ENCODE results near the gene TAOK2. TPM values are rescaled to one million over a fixed set of nuclear protein-coding genes. Genes with fewer than 3 reads are reported as not detected.
"Not testable (repeated sequence)": the region's sequence is repeated elsewhere in the genome, so short reads cannot be mapped to it uniquely, and the experiment has no call there.

TAOK2 gene
- polyA plus RNA-seq, 4 donors: 33.2 to 59.3 (median 39.4) TPM

- no peak for DNase-seq (ENCODE audit: low read depth in 4 of 4, low spot score in 3 of 4)
These were observed 43.0 kb downstream of the TAOK2 start for GRCh38 chr16:30016555-30017276.

- DNase-seq (ENCODE audit: low read depth in 4 of 4, low spot score in 3 of 4): no peak
These were observed 43.6 kb downstream of the TAOK2 start for GRCh38 chr16:30017277-30017656.

DNA sequence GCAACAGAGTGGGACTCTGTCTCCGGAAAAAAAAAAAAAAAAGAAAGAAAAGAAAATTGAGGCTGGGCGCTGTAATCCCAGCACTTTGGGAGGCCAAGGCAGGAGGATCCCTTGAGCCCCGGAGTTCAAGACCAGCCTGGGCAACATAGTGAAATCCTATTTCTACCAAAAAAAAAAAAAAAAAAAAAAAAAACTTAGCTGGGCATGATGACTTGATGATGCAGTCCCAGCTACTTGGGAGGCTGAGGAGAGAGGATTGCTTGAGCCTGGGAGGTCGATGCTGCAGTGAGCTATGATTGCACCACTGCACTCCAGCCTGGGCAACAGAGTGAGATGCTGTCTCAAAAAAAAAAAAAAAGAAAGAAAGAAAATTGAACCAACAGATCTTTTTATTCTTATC is 44.3 kb downstream of the TAOK2 start:
- DNase-seq (ENCODE audit: low read depth in 4 of 4, low spot score in 3 of 4): not testable (repeated sequence)

GRCh38 chr16:30018731-30019158 is 45.1 kb downstream of the TAOK2 start:
- no peak for DNase-seq (ENCODE audit: low read depth in 4 of 4, low spot score in 3 of 4)

DNA sequence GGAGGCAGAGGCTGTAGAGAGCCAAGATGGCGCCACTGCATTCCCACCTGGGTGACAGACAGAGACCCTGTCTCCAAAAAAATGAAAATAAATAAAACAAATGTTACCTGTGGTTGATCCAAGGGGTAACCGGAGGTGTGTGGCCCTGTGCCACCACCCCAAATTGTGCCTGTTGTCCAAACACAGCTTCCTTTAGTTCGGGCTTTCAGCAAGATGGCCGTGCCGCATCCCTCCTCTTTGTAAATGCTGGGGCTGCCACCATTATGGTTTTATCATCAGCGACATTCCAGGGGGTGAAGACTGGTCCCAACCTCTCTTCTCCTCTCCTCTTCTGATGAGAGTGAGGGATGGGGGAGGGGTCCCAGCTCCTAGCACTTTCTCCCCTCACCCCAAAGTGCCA is 49.2 kb downstream of the TAOK2 start, which contains the start of gene C16orf92:
Gene C16orf92 (plus strand): TSS at position 312 of the 400 bp plus-strand sequence. CDS start 143 bp downstream, outside the sequence.
- DNase-seq (ENCODE audit: low read depth in 4 of 4, low spot score in 3 of 4): no peak

GRCh38 chr16:30023586-30023985 is 49.9 kb downstream of the TAOK2 start:
- DNase-seq (ENCODE audit: low read depth in 4 of 4, low spot score in 3 of 4): no peak

DNA sequence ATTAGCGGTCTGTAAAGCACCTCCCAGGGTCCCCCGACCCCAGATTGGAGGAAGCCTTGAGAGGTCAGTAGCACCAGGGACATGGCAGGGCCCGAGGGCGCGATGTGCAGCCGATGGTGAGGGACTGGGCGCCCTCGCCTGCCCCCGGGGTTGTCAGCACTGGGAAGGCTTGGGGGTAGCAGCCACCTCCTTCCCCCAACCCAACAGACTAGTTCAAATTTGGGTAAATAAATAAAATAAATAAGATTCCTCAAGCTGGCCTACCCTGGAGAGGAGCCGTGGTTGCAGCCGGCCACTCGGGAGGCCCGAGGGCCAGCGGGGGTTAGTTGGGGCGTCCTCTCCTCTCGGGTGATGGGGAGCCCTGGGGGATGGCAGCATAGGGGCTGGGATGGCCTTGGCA is 50.8 kb downstream of the TAOK2 start:
- DNase-seq (ENCODE audit: low read depth in 4 of 4, low spot score in 3 of 4): no peak

DNA sequence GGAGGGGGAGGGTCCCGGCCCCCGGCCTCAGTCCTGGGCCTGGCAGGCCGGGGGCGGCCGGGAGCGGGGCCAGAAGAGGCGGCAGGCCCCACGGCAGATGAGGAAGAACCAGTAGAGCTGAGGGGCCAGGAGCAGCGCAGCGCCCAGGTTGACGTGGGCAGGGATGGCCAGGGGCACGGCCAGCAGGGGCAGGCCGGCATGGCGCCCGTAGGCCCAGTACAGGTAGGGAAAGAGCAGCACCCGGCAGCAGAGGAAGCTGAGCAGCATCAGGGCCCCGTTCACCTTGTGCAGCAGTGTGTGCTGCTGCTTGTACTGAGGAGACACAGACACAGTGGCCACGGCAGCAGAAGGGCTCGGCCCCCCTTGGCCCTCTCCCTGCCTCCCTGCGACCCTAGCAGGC is 51.5 kb downstream of the TAOK2 start:
- no peak for DNase-seq (ENCODE audit: low read depth in 4 of 4, low spot score in 3 of 4)

- no peak for DNase-seq (ENCODE audit: low read depth in 4 of 4, low spot score in 3 of 4)
These were observed 51.9 kb downstream of the TAOK2 start for GRCh38 chr16:30025574-30025973.

GRCh38 chr16:30026449-30026848 is 52.8 kb downstream of the TAOK2 start:
- DNase-seq (ENCODE audit: low read depth in 4 of 4, low spot score in 3 of 4): no peak

DNA sequence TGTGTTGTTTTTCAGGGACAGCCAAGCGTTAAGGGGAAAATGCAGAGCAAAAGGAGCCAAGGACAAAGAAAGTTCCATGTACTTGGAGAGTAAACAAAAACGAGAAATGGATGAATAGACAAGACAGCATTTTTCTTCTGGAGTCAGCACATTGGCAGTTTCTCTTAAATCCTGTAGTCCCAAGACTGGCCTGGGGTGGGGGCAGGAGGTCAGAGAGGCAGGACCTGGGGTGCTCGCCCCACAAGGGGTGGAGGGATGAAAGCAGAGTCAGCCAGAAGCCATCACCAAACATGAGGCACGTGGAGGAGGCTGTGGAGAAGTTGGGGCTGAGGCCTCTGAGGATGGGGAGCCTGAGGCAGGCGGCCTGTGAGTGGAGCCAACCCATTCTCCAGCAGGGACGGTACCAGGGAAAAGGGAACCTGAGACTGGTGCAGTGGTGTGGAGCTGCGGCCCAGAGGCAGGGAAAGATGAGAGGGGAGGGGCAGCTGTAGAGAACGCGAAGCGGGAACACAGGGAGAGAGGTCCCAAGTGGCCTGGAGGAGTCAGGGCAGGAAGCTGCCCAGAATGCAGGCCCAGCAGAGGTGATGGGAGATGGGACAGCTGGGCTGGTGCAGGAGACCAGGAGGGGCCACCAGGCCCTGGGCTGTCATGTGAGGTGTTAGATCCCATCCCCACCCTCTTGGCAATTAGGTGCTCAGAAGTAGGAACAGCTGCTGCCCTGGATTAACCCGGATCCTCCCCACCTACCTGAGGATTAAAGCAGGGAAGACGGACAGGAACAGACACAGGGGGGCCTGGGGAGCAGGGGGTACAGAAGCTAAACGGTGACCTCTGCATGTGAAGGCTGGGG is 54.1 kb downstream of the TAOK2 start:
- no peak for DNase-seq (ENCODE audit: low read depth in 4 of 4, low spot score in 3 of 4)

GRCh38 chr16:30028438-30029076 is 54.9 kb downstream of the TAOK2 start:
- no peak for DNase-seq (ENCODE audit: low read depth in 4 of 4, low spot score in 3 of 4)

- DNase-seq (ENCODE audit: low read depth in 4 of 4, low spot score in 3 of 4): no peak
These were observed 56.5 kb downstream of the TAOK2 start for GRCh38 chr16:30030011-30030685.

DNA sequence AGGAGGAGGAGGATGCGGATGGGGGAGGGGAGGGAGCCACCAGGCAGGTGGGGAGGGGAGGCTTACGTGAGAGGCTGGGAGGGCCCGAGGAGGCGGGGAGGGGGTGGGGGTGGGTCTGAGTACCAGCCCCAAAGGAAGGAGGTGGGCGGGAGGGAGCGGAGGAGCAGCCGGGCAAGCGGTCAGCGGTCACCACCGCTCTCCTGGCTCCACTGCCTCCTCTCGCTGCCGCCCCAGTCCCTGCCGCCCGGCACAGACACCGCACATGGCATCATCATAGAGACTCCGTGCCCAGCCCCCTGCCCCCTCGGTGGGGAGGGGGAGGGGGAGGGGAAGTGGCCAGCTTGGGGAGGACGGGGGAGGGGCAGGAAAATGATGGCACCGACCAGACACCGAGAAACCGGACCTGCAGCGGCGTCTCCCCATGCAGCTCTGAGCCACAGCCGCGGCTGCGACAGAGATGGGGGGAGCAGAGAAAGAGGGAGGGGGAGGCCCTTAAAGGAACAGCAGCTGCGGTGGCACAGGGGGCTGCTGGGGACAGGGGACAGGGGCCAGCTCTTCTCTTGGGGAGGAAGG is 57.3 kb downstream of the TAOK2 start, which contains the start of gene TLCD3B:
Gene TLCD3B (minus strand): TSS at position 431 of the 573 bp plus-strand sequence. CDS start 744 bp downstream, outside the sequence.
- no peak for DNase-seq (ENCODE audit: low read depth in 4 of 4, low spot score in 3 of 4)

DNA sequence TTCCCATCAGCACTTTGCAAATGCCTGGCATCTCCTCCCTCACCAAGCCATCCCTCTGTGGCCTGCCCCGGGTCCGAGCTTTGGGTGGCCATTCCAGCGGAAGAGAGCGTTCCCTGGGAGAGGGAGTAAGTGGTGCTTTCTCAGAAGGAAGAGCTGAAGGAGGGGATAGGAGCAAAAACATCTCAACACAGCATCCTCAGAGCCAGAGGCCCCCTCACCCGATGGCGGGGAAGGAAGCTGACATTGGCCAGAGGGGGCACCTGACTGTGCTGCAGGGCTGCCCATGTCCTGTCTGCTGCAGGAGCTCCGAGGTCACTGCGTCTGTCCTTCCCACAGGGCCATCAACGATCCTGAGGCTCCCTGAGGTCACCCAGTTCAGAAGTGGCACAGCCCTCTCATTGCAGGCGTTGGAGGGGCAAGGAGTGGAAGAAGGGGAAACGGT is 57.8 kb downstream of the TAOK2 start:
- no peak for DNase-seq (ENCODE audit: low read depth in 4 of 4, low spot score in 3 of 4)

DNA sequence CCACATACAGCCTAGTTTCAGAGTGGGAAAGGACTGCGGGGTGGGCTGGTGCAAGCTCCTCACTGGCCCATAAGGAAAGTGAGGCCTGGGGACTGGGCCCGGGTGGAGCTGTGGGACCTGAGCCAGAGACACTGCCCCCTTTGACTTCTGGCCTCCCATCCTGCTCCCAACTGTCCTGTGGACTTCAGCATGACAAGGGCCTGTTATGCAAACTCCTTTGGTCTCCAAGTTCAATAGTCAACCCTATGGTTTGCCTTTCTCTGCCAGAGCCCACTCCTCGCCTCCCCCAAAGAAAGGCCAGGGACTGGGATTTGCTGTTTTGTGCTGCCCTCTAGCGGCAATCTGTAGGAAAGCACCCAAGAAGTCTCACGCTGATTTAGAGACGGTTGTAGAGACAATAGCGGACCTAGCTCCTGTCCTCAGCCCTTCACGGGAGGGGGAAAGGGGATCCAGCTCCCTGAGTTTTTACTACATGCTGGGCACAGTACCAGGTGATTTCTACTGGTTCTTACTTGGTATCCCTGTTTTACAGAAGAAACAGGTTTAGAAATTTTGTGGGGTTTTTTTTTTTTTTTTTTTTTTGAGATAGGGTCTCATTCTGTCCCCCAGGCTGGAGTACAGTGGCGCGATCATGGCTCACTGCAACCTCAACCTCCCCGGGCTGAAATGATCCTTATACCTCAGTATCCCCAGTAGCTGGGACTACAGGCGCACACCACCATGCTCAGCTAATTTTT is 58.6 kb downstream of the TAOK2 start:
- DNase-seq (ENCODE audit: low read depth in 4 of 4, low spot score in 3 of 4): peak in 3 of 4 donors; percentile 51 to 74 (median 59)

DNA sequence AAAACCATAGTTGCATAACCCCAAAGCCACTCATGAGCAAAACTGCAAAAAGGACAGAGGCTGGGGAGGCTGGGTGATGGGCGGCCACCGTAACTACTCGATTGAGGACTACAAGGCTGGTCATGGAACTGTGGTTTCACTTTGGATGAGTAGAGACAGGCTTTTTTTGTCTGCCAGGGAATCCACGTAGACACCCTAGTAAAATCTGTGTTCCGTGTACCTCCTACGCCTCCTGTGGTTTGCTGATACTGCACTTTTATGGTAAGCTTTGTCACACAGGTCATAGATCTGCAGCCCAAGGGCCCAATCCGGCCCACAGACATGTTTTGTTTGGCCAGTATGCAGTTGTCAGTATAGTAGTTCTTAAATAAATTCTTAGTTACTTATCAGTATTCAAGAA is 59.6 kb downstream of the TAOK2 start:
- no peak for DNase-seq (ENCODE audit: low read depth in 4 of 4, low spot score in 3 of 4)

DNA sequence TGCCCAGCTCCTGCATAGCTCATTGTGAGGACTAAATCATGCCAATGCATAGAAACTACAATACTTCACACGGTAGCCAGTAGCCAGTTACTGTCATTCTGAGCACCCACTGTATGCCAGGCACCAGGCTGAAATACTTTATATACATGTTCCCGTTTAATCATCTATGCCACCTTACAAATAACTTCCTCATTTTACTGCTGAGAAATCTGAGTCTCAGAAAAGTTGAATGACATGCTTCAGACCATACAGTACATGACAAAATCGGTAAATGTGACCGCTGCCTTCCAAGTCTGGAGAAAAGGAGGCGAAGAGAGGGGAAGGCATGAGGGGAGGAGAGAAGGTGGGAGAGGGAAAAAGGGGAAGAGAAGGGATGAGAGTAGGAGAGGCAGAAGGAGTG is 66.6 kb downstream of the TAOK2 start:
- DNase-seq (ENCODE audit: low read depth in 4 of 4, low spot score in 3 of 4): no peak

- not testable (repeated sequence) for DNase-seq (ENCODE audit: low read depth in 4 of 4, low spot score in 3 of 4)
These were observed 67.0 kb downstream of the TAOK2 start for GRCh38 chr16:30040690-30041089.
